Measurements from ENCODE around the gene IER5L. TPM values are rescaled to one million over a fixed set of nuclear protein-coding genes. Genes with fewer than 3 reads are reported as not detected.
"Not testable (repeated sequence)": the region's sequence is repeated elsewhere in the genome, so short reads cannot be mapped to it uniquely, and the experiment has no call there.

The IER5L gene
- total RNA-seq, 1 donor from 2014 or later = 38.4 TPM

DNA sequence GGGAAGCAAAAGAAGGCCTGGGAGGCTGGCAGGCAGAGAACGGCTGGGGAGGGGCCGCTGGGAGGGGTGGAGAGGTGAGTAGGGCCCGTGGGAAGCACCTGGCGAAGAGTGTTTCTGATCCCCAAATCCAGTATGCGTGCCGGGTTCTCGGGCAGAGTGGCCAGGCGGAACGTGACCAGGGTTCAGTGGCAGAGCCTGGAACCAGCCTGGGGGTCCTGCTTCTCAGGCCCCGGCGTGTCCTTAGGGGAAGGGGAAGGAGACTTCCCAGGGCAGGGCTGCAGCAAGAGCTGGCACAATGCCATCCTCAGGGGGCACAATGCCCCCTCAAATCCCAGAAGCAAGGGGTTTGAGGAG is 25.5 kb upstream of the IER5L start:
- DNase-seq (ENCODE audit: low read depth) = no peak

DNA sequence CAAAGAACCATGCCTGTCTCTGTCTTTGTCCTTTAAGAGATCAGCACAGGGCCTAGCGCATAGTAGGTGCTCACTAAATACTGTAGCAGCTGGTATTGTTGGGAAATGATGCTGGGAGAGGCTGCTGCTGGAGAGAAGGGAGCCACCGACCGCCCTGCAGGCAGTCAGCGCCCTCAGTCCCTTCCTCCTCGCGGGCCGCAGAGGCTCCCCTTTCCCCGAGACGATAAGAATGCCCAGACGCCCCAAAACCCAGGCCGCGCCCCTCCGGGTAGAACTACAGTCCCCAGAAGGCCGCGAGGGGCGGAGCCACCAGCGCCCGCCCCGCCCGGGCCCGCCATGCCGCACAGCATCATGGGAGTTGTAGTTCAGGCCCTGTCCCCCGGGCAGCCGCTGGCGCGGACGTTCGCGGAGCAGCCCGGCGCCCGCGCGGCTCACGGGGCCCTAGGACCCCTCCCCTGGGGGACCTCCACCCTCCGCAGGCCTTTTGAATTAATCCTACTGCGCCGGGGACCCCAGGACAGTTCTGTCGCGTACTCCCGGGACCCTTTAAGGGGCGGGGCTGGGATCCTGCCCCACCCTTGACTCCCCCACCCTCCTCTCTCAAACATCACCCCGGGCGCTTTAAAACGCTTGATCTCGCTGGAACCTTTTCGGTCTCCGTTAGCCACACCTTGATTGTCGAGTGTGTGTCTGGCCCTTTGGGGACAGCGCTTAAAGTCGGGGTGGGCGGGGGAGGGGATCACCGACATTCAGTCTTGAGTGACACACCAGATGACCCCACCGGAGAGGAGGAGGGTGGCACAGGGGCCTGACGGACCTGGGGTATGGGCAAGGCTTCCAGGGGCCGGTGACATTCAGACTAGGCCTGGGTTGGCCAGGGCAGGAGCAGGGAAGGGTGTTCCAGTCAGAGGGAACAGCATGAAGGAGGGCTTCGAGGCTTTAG is 24.8 kb upstream of the IER5L start:
- peak; percentile 76 for DNase-seq (ENCODE audit: low read depth)

DNA sequence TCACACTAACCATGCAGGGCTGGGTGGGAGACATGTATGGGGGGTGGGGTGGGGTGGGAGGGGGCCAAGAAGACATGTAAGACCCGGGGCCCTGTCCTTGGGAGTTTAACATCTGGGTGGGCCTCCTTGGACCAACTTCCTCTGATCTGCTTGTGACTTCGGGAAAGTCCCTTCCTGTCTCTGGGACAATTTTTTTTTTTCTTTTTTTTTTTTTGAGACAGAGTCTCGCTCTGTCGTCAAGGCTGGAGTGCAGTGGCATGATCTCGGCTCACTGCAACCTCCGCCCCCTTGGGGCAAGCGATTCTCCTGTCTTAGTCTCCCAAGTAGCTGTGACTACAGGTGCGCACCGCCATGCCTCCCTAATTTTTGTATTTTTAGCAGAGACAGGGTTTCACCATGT is 23.8 kb upstream of the IER5L start:
- no peak for DNase-seq (ENCODE audit: low read depth)

DNA sequence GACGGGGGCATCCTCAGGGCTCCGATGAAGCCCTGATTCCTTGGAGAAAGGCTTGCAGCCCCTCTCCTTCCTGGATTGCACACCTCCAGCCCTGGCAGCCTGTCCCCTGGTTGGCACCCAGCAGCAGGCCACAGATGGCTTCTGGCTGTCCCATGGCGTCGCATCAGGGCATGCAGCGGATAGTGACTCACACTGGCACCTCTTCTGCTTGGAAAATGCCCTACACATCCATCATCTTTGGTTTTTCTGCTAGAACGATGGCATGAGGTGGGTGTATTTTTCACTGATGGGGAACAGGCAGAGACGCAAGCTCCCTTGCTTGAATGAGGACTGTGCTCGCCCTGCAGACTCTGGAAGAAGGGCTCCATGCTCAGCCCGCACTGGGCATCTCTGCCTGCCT is 23.2 kb upstream of the IER5L start:
- DNase-seq (ENCODE audit: low read depth) = no peak

DNA sequence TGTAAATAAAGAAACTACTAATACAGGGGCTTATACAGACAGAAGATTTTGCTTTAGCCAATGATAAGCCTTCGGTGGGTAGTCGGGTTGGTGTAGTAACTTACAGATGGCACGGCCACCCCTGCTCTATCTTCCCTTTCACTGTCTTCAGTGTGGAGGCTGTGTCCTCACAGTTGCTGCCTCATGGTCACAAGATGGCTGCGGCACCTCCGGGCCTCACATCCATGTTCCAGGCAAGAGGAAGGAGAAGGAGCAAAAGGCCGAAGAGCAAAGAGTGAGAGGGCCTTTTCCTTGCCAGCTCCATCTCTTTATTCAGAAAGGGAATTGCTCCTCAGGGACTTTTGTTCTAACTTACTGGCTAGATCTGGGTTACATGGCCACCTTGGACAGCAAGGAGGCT is 22.2 kb upstream of the IER5L start:
- DNase-seq (ENCODE audit: low read depth) = no peak

DNA sequence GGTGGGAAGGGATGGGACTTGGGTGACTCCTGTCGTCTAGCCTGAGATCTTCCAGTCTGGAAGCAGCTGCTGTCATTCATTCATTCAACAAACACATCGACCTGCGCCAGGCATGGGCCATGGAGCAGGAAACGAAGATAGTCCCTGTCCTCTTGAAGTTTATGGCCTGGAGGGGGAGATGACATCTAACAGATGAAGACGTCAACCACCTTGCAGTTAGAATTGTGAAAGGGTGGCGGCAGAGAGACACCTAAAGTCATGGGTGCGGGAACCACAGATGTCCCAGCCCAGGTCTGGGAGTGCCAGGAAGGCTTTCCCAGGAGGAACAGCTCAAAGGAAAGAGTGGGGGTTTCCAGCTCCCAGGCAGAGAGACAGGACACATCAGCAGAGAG is 21.0 kb upstream of the IER5L start:
- DNase-seq (ENCODE audit: low read depth) = no peak

DNA sequence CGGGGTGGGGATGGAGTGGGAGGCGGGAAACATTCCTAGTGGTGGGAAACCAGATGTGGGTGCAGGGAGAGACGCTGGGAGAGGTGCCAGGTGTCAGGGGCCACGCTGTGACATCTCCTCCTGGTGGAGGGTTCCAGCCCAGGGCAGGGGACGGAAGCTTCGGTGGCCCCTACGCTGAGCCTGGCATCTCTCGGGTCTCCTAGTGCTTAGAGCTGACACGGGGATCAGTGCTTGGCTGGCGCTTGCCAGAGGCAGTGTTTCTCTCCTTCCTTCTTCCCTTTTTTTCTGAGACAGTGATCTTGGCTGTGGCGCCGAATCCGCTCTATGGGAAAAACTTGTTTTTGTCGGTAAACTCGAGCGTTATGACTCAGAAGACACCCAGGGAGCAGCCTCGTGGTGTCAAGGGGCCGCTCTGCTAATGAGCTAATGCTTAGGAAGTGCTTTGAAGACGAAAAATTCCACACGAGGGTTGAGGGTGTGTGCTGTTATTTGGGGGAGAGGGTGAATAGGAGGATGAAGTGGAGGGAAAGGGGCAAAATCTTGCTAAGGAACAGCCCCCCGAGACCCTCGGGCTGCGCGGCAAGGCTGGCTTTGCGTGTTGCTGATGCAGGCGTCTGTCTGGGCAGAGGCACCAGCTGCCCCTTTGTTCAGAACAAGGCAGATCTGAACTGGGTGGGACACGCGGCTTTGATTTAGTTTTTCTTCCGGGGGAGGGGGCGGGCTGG is 20.4 kb upstream of the IER5L start:
- DNase-seq (ENCODE audit: low read depth) = peak; percentile 57

DNA sequence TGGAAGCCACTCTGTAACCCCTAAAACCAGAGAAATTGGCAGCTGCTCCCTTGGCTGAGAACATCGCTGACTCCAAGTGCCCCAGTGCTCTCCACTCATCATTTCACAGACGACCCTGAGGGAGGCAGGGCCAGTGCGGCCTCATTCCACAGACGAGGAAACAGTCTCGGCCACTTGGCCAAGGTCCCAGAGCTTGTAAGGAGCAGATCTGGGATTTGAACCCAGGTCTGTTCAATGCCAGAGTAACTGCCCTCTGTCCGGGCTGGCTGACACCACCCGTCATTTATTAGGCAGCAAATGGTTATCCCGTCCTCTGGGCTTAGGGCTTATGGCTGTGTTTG is 19.9 kb upstream of the IER5L start:
- no peak for DNase-seq (ENCODE audit: low read depth)

DNA sequence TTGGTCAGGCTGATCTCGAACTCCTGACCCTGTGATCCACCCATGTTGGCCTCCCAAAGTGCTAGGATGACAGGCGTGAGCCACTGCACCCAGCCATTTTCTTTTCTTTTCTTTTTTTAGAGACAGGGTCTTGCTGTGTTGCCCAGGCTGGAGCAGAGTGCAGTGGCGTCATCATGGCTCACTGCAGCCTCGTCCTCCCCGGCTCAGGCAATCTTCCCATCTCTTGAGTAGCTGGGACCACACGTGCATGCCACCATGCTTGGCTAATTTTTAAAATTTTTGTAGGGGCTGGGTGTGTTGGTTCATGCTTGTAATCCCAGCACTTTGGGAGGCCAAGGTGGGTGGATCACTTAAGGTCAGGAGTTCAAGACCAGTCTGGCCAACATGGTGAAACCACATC is 19.0 kb upstream of the IER5L start:
- DNase-seq (ENCODE audit: low read depth) = not testable (repeated sequence)

DNA sequence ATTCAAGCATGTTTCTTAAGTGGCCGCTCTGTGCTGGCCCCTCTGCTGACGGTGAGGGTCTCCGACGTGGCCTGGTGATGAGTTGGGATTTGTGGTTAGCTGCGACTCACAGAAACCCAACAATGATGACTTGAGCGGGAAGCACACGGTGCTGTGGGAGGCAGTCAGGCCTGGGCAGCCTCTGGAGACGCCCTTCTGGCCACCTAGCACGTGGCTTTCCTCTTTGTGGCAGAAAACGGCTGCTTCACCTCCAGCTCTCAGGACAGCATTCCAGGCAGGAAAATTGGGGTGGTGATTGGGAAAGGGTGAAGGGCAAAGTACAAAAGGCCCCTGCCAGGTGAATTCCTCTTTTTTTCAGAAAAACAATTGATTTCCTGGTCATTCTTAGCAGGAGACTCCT is 17.5 kb upstream of the IER5L start:
- DNase-seq (ENCODE audit: low read depth) = no peak

DNA sequence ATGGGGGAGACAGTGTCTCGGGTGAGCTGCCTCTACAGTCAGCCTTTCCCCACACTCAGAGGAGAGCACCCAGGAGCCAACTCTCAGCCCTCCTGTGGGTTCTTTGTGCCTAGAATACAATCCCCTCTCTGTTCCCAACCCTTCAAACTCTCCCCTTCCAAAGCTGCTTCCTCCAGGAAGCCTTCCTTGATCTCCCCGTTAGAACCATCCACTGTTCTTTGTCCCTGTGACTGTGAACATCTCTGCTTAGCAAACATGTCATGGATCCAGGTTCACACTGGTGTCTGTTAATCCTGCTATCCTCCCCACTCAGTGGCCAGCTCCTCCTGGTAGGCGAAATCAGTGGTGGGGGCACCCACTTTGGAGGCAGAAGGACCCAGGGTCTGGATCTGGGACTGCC is 16.2 kb upstream of the IER5L start:
- no peak for DNase-seq (ENCODE audit: low read depth)

DNA sequence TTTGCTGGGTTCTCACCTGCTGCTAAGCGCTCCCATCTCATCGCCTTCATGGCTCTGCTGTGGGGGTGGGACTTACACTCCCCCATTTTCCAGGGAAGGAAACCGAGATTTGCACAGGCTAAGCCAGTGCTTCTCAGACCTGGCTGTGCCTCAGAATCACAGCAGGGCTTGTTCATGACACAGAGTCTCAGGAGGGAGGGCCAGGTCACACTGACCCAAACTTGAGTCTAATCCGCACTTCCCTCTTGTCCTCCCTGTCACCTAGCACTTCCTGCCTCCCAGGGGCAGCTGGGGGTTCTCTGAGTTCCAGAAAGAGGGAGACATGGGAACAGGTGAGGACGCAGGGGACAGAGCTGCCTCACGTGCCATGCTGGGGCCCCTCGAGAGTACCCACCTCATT is 15.6 kb upstream of the IER5L start:
- DNase-seq (ENCODE audit: low read depth) = no peak

DNA sequence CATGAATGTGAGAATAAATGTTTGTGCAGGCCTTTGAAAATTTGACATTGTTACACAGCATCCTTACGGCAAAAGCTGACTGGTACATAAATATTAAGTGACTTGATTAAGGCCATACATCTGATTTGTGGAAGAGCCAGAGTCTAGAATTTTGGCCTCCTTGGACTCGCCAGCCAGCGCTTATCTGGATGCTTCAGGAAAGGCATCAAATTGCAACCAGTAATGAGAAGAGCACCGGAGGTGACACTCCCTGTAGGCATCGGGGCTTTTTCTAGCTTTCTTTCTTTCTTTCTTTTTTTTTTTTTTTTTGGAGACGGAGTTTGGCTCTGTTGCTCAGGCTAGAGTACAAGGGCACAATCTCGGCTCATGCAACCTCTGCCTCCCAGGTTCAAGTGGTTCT is 13.2 kb upstream of the IER5L start:
- no peak for DNase-seq (ENCODE audit: low read depth)

DNA sequence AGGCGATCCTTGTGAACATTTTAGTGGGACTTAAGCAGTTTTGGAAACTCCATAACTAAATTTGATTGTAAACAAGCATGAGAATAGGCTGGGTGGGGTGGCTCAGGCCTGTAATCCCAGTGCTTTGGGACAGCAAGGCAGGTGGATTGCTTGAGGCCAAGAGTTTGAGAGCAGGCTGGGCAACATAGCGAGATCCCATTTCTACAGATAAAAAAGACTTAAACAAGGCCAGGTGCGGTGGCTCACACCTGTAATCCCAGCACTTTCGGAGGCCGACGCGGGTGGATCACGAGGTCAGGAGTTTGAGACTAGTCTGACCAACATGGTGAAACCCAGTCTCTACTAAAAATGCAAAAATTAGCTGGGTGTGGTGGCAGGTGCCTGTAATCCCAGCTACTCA is 11.9 kb upstream of the IER5L start:
- DNase-seq (ENCODE audit: low read depth) = not testable (repeated sequence)

DNA sequence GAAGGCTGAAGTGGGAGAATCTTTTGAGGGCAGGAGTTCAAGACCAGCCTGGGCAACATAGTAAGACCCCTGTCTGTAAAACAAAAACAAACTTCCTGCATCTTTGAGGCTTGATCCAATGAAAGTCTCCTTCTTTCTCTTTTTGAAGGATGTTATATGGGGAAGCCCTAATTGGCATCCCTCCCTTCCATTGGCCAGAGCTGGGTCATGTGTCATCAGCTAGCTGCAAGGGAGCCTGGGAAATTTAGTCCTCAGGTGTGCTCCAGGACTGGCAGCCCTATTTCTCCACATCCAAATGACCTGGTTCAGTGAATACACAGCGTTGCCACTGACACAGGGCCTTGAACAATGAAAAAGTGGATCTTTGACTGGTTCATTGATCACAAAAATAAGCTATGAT is 9.0 kb upstream of the IER5L start:
- DNase-seq (ENCODE audit: low read depth) = no peak

DNA sequence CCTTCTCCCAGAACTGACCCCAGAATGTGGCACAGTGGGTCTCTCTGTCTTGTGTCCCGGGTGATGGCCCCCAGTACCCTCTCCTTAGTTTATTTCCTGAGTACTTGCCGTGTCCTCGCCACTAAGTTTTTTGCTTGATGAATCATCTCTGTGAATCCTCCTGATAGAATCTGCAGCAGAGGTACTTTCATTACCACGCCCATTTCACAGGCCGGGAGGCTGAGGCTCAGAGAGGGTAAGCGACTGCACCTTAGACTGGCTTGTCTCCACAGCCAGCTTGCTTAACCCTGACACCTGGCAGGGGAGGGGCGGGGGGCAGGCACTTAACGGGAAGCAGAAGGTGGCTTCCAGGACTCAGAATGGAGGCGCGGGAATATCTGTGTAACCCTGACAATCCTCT is 7.9 kb upstream of the IER5L start:
- no peak for DNase-seq (ENCODE audit: low read depth)

DNA sequence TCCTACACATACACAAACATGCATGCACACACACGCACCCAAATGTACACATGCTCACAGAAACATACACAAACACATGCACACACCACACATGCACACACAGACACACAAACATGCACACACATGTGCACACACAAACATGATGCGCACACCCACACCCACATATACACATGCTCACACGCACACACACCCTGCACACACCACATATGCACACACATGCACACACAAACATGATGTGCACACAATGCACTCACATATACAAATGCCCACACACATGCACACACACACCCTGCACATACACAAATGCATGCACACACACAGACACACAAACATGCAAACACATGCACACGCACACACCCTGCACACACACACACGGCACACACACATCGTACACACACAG is 7.3 kb upstream of the IER5L start:
- no peak for DNase-seq (ENCODE audit: low read depth)

DNA sequence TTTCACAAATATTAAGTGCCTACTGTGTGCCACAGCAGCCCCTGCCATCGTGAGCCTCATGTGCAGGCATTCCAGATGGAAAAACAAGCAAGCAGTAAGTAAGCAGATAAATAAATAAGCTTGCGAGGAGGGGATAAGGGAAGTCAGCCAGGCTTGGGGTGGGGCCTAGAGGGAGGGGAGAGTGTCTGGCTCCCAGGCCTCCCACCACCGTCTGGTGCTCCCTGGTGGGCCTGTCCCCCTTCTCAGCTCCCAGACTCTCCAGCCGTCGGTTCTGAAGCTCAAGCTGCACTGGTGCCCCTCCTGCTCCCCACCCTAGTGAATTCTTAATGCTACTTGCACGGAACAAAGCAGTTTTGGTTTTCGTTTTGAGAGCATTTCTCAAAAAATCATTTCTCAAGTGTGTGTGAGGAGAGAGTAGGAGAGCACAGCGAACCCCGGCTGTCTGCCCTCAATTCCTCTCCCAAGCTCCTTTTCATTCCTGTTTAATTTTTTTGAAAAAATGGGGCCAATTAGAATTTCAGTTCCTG is 6.6 kb upstream of the IER5L start:
- no peak for DNase-seq (ENCODE audit: low read depth)

DNA sequence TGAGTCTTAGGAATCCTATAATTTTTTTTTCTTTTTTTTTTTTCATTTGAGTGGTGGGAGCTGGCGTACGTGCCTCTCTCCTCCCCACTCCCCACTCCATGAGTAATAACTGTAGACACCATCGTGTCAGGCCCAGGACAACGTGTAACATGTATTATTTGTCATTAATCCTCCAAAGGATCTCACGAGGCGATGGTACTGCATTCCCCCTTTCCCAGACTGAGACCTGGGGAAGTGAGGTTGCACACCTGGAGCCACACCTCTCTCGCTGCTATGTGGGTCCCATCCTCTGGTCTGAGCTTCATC is 6.1 kb upstream of the IER5L start:
- no peak for DNase-seq (ENCODE audit: low read depth)

DNA sequence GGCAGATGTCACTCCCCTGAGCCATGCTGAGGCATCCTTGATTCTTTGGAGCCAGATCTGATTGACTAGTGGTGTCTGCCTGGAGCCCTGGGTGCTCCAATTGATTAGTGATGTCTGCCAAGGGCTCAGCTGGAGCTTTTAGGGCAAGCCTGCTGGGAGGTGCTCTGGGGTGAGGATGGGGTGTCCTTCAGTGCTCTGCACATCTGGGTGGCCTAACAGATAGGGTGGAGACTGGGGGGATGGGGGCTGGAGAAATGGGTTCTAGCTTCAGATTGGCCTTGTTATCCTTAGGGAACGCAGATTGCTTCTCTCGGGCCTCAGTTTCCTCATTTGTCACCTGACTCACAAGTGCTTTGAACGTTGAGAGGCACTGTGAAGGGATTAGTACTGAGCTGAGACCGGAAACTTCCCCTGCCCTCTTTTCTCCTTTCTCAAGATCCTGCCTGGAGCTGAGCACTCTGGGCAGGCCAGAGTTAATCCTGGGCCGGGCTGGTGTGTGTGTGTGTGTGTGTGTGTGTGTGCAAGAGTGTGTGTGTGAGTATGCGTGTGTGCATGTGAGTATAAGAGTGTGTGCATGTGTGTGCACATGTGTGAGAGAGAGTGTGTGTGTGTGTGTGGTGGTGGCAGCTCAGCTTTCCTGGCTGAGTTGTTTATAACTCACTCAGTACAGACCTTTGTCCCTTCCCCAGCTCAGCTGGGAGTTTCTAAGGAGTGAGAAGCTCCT is 5.6 kb upstream of the IER5L start:
- DNase-seq (ENCODE audit: low read depth) = no peak

DNA sequence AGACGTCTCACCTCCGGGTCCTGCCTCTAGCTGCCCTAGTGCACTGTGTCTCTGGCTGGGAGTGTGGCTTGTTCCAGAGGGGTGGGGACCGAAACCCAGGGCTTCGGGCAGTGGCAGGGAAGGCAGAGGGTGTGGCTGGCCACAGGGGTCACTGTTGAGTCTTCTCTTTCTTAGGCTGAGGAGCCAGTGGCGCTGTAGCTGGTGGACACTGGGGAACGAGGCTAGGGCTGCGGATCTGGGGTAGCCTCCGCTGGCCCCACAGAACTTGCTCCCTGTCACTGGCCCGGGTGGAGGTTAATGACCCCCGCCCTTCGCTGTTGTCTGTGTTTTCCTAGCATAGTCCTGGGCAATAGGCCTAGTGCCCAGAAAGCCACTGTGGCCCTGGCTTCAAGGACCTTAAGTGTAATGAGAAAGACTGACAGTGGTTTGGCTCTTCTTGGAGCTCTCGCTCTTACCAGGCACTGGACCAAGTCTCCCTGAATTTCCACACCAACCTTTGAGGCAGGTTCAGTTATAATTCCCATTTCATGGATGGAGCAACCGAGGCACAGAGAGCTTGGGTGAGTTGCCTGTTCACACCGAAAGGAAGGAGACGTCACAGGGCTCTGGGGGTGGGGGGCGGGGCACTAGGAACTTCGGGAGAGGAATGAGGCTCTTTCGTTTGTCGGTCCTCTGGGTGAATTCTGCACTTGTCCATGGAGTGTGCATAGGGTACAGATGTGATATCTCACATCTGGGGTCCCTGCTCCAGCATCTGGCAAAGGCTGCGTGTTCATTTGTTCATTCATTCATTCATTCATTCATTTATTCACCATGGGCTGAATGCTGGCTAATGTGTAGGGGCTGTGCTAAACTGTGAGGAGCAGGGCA is 4.8 kb upstream of the IER5L start:
- peak; percentile 26 for DNase-seq (ENCODE audit: low read depth)

Data from myocyte (in vitro differentiated cells).